SK-N-SH treated with all-trans-retinoic acid at 6 μM for 48 hours (cell line): ENCODE measurements around the gene CCDC30.

Experiments used
- ATAC-seq: fragments of 200-7000 bp; cut with Tn5 transposase; 3 replicates; pipeline ENCODE4 v1.9.1; 2020; ENCODE audit warnings: mild to moderate bottlenecking, moderate library complexity
- ARNTL ChIP-seq: fragments of 450-650 bp; formaldehyde crosslinking; IDR thresholded peaks from 2 replicates; pipeline ENCODE4 v1.5.0; 2020; ENCODE audit warnings: low read depth, mild to moderate bottlenecking, moderate library complexity, borderline replicate concordance
- BACH2 ChIP-seq: fragments of 250-450 bp; sonication (Bioruptor Pico); IDR thresholded peaks from 2 replicates; pipeline ENCODE4 v1.9.0; 2021; ENCODE audit warnings: mild to moderate bottlenecking, borderline replicate concordance
- CREB5 ChIP-seq: fragments of 250-450 bp; sonication (Bioruptor Pico); IDR thresholded peaks from 2 replicates; pipeline ENCODE4 v1.5.1; 2020; ENCODE audit warnings: low read depth, mild to moderate bottlenecking, moderate library complexity
- CSDC2 ChIP-seq: fragments of 250-450 bp; sonication (Bioruptor Pico); IDR thresholded peaks from 2 replicates; pipeline ENCODE4 v1.5.0; 2020; ENCODE audit warnings: mild to moderate bottlenecking, moderate library complexity
- CSRNP3 ChIP-seq: fragments of 250-450 bp; sonication (Bioruptor Pico); IDR thresholded peaks from 2 replicates; pipeline ENCODE4 v1.5.1; 2021; ENCODE audit warnings: mild to moderate bottlenecking, moderate library complexity
- ESRRG ChIP-seq: fragments of 250-450 bp; sonication (Bioruptor Pico); IDR thresholded peaks from 2 replicates; pipeline ENCODE4 v1.6.1; 2021; ENCODE audit warnings: mild to moderate bottlenecking
- GLIS3 ChIP-seq: fragments of 250-450 bp; sonication (Bioruptor Pico); IDR thresholded peaks from 2 replicates; pipeline ENCODE4 v1.5.0; 2020; ENCODE audit warnings: mild to moderate bottlenecking, moderate library complexity
- ISL1 ChIP-seq: fragments of 250-450 bp; sonication (Bioruptor Pico); IDR thresholded peaks from 2 replicates; pipeline ENCODE4 v2.1.2; 2022; ENCODE audit warnings: mild to moderate bottlenecking, moderate library complexity
- OSR1 ChIP-seq: fragments of 250-450 bp; sonication (Bioruptor Pico); IDR thresholded peaks from 2 replicates; pipeline ENCODE4 v1.8.0; 2022; ENCODE audit warnings: moderate library complexity, mild to moderate bottlenecking, inconsistent platforms
- PATZ1 ChIP-seq: fragments of 250-450 bp; sonication (Bioruptor Pico); IDR thresholded peaks from 2 replicates; pipeline ENCODE4 v1.8.0; 2020; ENCODE audit warnings: mild to moderate bottlenecking, moderate library complexity, borderline replicate concordance
- POU6F1 ChIP-seq: fragments of 250-450 bp; sonication (Bioruptor Pico); IDR thresholded peaks from 2 replicates; pipeline ENCODE4 v1.8.0; 2021; ENCODE audit warnings: low read depth, mild to moderate bottlenecking, moderate library complexity, borderline replicate concordance
- PPARA ChIP-seq: fragments of 250-450 bp; sonication (Bioruptor Pico); IDR thresholded peaks from 2 replicates; pipeline ENCODE4 v1.5.0; 2020; ENCODE audit warnings: mild to moderate bottlenecking, borderline replicate concordance
- RARB ChIP-seq: fragments of 250-450 bp; sonication (Bioruptor Pico); IDR thresholded peaks from 2 replicates; pipeline ENCODE4 v1.8.0; 2021; ENCODE audit warnings: mild to moderate bottlenecking, moderate library complexity
- SNAI2 ChIP-seq: fragments of 250-450 bp; sonication (Bioruptor Pico); IDR thresholded peaks from 2 replicates; pipeline ENCODE4 v1.5.0; 2020; ENCODE audit warnings: mild to moderate bottlenecking, moderate library complexity
- TCF4 ChIP-seq: fragments of 250-450 bp; sonication (Bioruptor Pico); IDR thresholded peaks from 2 replicates; pipeline ENCODE4 v1.8.0; 2021; ENCODE audit warnings: mild to moderate bottlenecking, moderate library complexity, borderline replicate concordance
- TOX ChIP-seq: fragments of 250-450 bp; sonication (Bioruptor Pico); IDR thresholded peaks from 2 replicates; pipeline ENCODE4 v1.8.0; 2021; ENCODE audit warnings: mild to moderate bottlenecking, moderate library complexity, borderline replicate concordance
- TSHZ2 ChIP-seq: fragments of 250-450 bp; sonication (Bioruptor Pico); IDR thresholded peaks from 2 replicates; pipeline ENCODE4 v1.5.0; 2020; ENCODE audit warnings: mild to moderate bottlenecking, moderate library complexity
- ZC3H10 ChIP-seq: fragments of 250-450 bp; sonication (Bioruptor Pico); IDR thresholded peaks from 2 replicates; pipeline ENCODE4 v1.5.1; 2021; ENCODE audit warnings: mild to moderate bottlenecking, moderate library complexity
- ZFP3 ChIP-seq: fragments of 250-450 bp; sonication (Bioruptor Pico); IDR thresholded peaks from 2 replicates; pipeline ENCODE4 v1.5.0; 2020; ENCODE audit warnings: mild to moderate bottlenecking, moderate library complexity
- ZFP30 ChIP-seq: fragments of 450-650 bp; formaldehyde crosslinking; IDR thresholded peaks from 2 replicates; pipeline ENCODE4 v1.5.0; 2022; ENCODE audit warnings: mild to moderate bottlenecking, moderate library complexity
- ZNF565 ChIP-seq: fragments of 450-650 bp; formaldehyde crosslinking; conservative IDR thresholded peaks from 2 replicates; pipeline ENCODE4 v1.5.0; 2020; ENCODE audit warnings: low read depth, mild to moderate bottlenecking, moderate library complexity
- ZNF70 ChIP-seq: fragments of 450-650 bp; formaldehyde crosslinking; IDR thresholded peaks from 2 replicates; pipeline ENCODE4 v1.5.0; 2020; ENCODE audit warnings: mild to moderate bottlenecking, moderate library complexity
- ZNF8 ChIP-seq: fragments of 450-650 bp; formaldehyde crosslinking; IDR thresholded peaks from 2 replicates; pipeline ENCODE4 v1.5.0; 2020; ENCODE audit warnings: mild to moderate bottlenecking, moderate library complexity

The CCDC30 gene

GRCh38 chr1:42674682-42675081 lies 211.6 kb downstream of the CCDC30 start:
- TF ChIP-seq ISL1 (CRISPR knock-in tag) = no peak
- no peak for TF ChIP-seq PPARA
- TF ChIP-seq ZNF565 (CRISPR knock-in tag) = no peak
- TF ChIP-seq RARB (CRISPR knock-in tag) = no peak
- TF ChIP-seq ZFP30 (CRISPR knock-in tag) = no peak
- TF ChIP-seq CSRNP3 = no peak
- TF ChIP-seq TOX (CRISPR knock-in tag) = no peak
- no peak for TF ChIP-seq ZFP3 (CRISPR knock-in tag)
- no peak for TF ChIP-seq TCF4 (CRISPR knock-in tag)
- TF ChIP-seq ESRRG (CRISPR knock-in tag) = no peak
- TF ChIP-seq POU6F1 (CRISPR knock-in tag) = no peak
- no peak for TF ChIP-seq GLIS3 (CRISPR knock-in tag)
- no peak for TF ChIP-seq TSHZ2 (CRISPR knock-in tag)
- TF ChIP-seq SNAI2 (CRISPR knock-in tag) = no peak
- no peak for TF ChIP-seq ARNTL (CRISPR knock-in tag)
- no peak for TF ChIP-seq OSR1 (CRISPR knock-in tag)
- no peak for TF ChIP-seq ZNF70
- no peak for TF ChIP-seq BACH2
- no peak for TF ChIP-seq ZNF8 (CRISPR knock-in tag)
- TF ChIP-seq CSDC2 (CRISPR knock-in tag) = no peak
- ATAC-seq = no peak

- no peak for TF ChIP-seq ZFP3 (CRISPR knock-in tag)
- no peak for TF ChIP-seq CREB5 (CRISPR knock-in tag)
- no peak for TF ChIP-seq TSHZ2 (CRISPR knock-in tag)
- no peak for TF ChIP-seq ZC3H10 (CRISPR knock-in tag)
- TF ChIP-seq ZNF8 (CRISPR knock-in tag) = no peak
- no peak for TF ChIP-seq TCF4 (CRISPR knock-in tag)
- no peak for TF ChIP-seq GLIS3 (CRISPR knock-in tag)
- TF ChIP-seq ISL1 (CRISPR knock-in tag) = no peak
- TF ChIP-seq ARNTL (CRISPR knock-in tag) = no peak
- TF ChIP-seq SNAI2 (CRISPR knock-in tag) = no peak
- no peak for TF ChIP-seq PATZ1 (CRISPR knock-in tag)
- TF ChIP-seq RARB (CRISPR knock-in tag) = no peak
- TF ChIP-seq ZNF70 = no peak
- TF ChIP-seq ZFP30 (CRISPR knock-in tag) = no peak
- no peak for TF ChIP-seq CSDC2 (CRISPR knock-in tag)
- TF ChIP-seq OSR1 (CRISPR knock-in tag) = no peak
- no peak for TF ChIP-seq TOX (CRISPR knock-in tag)
- no peak for TF ChIP-seq ZNF565 (CRISPR knock-in tag)
- ATAC-seq = no peak
Observed at GRCh38 chr1:42675467-42675866, 212.4 kb downstream of the CCDC30 start.
